Measurements from ENCODE around the gene HIPK4.

The HIPK4 gene

GRCh38 chr19:40416918-40417642 is 27.1 kb upstream of the HIPK4 start:
- TF ChIP-seq CTCF (conservative IDR thresholded peaks at IDR 0.05; ENCODE audit: low read depth): no peak
- ChIA-PET POLR2A (ENCODE audit: low non-redundant PET) (no interaction called here), CTCF (no interaction called here)
- DNase-seq (ENCODE audit: low spot score): no peak
- H3K27ac ChIP-seq: peak overlapping the region; percentile 58

GRCh38 chr19:40415768-40416167 is 25.8 kb upstream of the HIPK4 start:
- peak overlapping the region; percentile 58 for H3K27ac ChIP-seq
- ChIA-PET POLR2A (ENCODE audit: low non-redundant PET) (no interaction called here), CTCF (interaction anchor here (0.6 to 0.7 kb wide), 2 partner anchors 16 to 92 kb away, joined by 4 to 6 read pairs; no protein-coding TSS in a partner anchor)
- DNase-seq (ENCODE audit: low spot score): no peak
- no peak for TF ChIP-seq CTCF (conservative IDR thresholded peaks at IDR 0.05; ENCODE audit: low read depth)

GRCh38 chr19:40414542-40415535 is 24.9 kb upstream of the HIPK4 start:
- TF ChIP-seq CTCF (conservative IDR thresholded peaks at IDR 0.05; ENCODE audit: low read depth): no peak
- no peak for DNase-seq (ENCODE audit: low spot score)
- ChIA-PET POLR2A (ENCODE audit: low non-redundant PET) (no interaction called here), CTCF (interaction anchor here (0.7 to 1.1 kb wide), 2 partner anchors 20 to 93 kb away, joined by 4 to 6 read pairs; no protein-coding TSS in a partner anchor)
- peak overlapping the region; percentile 58 for H3K27ac ChIP-seq

GRCh38 chr19:40413291-40413845 is 23.4 kb upstream of the HIPK4 start, which contains the start of gene PRX:
Gene PRX, minus strand, starts transcription at chr19:40413378. Its CDS starts 5,446 bp downstream, at chr19:40407932.
- peak within 1 kb of the TSS; percentile 84 for H3K27ac ChIP-seq
- POLR2A ChIA-PET (ENCODE audit: low non-redundant PET): no interaction called here
- no peak for TF ChIP-seq CTCF (conservative IDR thresholded peaks at IDR 0.05; ENCODE audit: low read depth)
- no peak for DNase-seq (ENCODE audit: low spot score)
- CTCF ChIA-PET: no interaction called here

GRCh38 chr19:40412866-40413265 is 22.9 kb upstream of the HIPK4 start:
- H3K27ac ChIP-seq: peak overlapping the region; percentile 84
- ChIA-PET POLR2A (ENCODE audit: low non-redundant PET) (interaction anchor here (0.8 kb wide), 1 partner anchor 31 kb away, joined by 3 read pairs; no protein-coding TSS in a partner anchor), CTCF (interaction anchor here (2.8 kb wide), 1 partner anchor 8 kb away, joined by 15 read pairs; no protein-coding TSS in a partner anchor)

More at GRCh38 chr19:40412866-40413265, 22.9 kb upstream of the HIPK4 start:
- DNase-seq (ENCODE audit: low spot score): no peak
- no peak for TF ChIP-seq CTCF (conservative IDR thresholded peaks at IDR 0.05; ENCODE audit: low read depth)
